Neuronal stem cell (in vitro differentiated cells): ENCODE results near the gene DNAH2.

Source experiments
- DNase-seq: peaks from one replicate; pipeline ENCODE4 v3.0.0-alpha.2; 2013; ENCODE audit warnings: low spot score
- H2AFZ ChIP-seq: one replicate; pipeline ENCODE4 v1.6.1; 2013; ENCODE audit warnings: mild to moderate bottlenecking, low read length, inconsistent platforms
- H2AK5ac ChIP-seq: 2 replicates; pipeline ENCODE4 v1.6.1; 2013; ENCODE audit warnings: low read depth, mild to moderate bottlenecking, inconsistent platforms, low read length, moderate library complexity, mixed read lengths
- H2BK120ac ChIP-seq: 2 replicates; pipeline ENCODE4 v1.6.1; 2013; ENCODE audit warnings: low read depth, mild to moderate bottlenecking, inconsistent platforms, low read length, moderate library complexity, mixed read lengths
- H2BK12ac ChIP-seq: one replicate; pipeline ENCODE4 v1.6.1; 2013; ENCODE audit warnings: low read length, inconsistent platforms
- H2BK15ac ChIP-seq: 2 replicates; pipeline ENCODE4 v1.6.1; 2013; ENCODE audit warnings: mild to moderate bottlenecking, low read length, inconsistent platforms, mixed read lengths
- H2BK5ac ChIP-seq: one replicate; pipeline ENCODE4 v1.6.1; 2013; ENCODE audit warnings: inconsistent platforms, mild to moderate bottlenecking, low read length, moderate library complexity
- H3K14ac ChIP-seq: one replicate; pipeline ENCODE4 v1.6.1; 2013; ENCODE audit warnings: low read length, inconsistent platforms
- H3K18ac ChIP-seq: 2 replicates; pipeline ENCODE4 v1.6.1; 2013; ENCODE audit warnings: low read length, inconsistent platforms
- H3K23ac ChIP-seq: 2 replicates; pipeline ENCODE4 v1.6.1; 2013; ENCODE audit warnings: low read depth, mild to moderate bottlenecking, mixed read lengths, low read length, inconsistent platforms; ENCODE audit not compliant: poor library complexity
- H3K27ac ChIP-seq: replicated peaks from 3 replicates; pipeline ENCODE4 v1.5.1; 2013; ENCODE audit warnings: low read length, inconsistent platforms
- H3K27me3 ChIP-seq, 3 experiments: 2 replicates each; pipeline ENCODE4 v1.6.1; 2013; ENCODE audit warnings: low read length in 3 of 3, mild to moderate bottlenecking in 2 of 3, inconsistent platforms in 1 of 3, low read depth in 1 of 3, mixed read lengths in 1 of 3, moderate library complexity in 1 of 3; ENCODE audit not compliant: control insufficient read depth in 3 of 3, insufficient read depth in 3 of 3
- H3K36me3 ChIP-seq, 2 donors: replicated peaks in 1 of 2; 2 replicates each; pipeline ENCODE4 v1.6.1; 2013; ENCODE audit warnings: low read length in 2 of 2; ENCODE audit not compliant: control insufficient read depth in 2 of 2, insufficient read depth in 2 of 2
- H3K4ac ChIP-seq: 2 replicates; pipeline ENCODE4 v1.6.1; 2013; ENCODE audit warnings: inconsistent platforms, mild to moderate bottlenecking, low read length, moderate library complexity
- H3K4me1 ChIP-seq, 2 donors: 1 replicate in 1 of 2; 2 replicates in 1 of 2; pipeline ENCODE4 v1.6.1; 2013; ENCODE audit warnings: low read length in 2 of 2, low read depth in 1 of 2; ENCODE audit not compliant: control insufficient read depth in 2 of 2, insufficient read depth in 1 of 2
- H3K4me2 ChIP-seq: one replicate; pipeline ENCODE4 v1.6.1; 2013; ENCODE audit warnings: mild to moderate bottlenecking, low read length, inconsistent platforms; ENCODE audit not compliant: insufficient read depth, poor library complexity, severe bottlenecking
- H3K4me3 ChIP-seq, 2 donors: 2 replicates each; pipeline ENCODE4 v1.5.1; 2013; ENCODE audit warnings: low read length in 2 of 2, mild to moderate bottlenecking in 2 of 2, inconsistent platforms in 1 of 2, moderate library complexity in 1 of 2
- H3K79me1 ChIP-seq: one replicate; pipeline ENCODE4 v1.6.1; 2013; ENCODE audit warnings: low read depth, mild to moderate bottlenecking, inconsistent platforms, low read length, moderate library complexity
- H3K9ac ChIP-seq: one replicate; pipeline ENCODE4 v1.6.1; 2013; ENCODE audit warnings: mild to moderate bottlenecking, low read depth, low read length, inconsistent platforms; ENCODE audit not compliant: poor library complexity
- H3K9me3 ChIP-seq, 2 donors: replicated peaks in 1 of 2; 2 replicates each; pipeline versions ENCODE3 to v1.6.1; 2013; ENCODE audit warnings: low read length in 2 of 2, mild to moderate bottlenecking in 2 of 2, inconsistent platforms in 1 of 2, low read depth in 1 of 2, mixed read lengths in 1 of 2, moderate library complexity in 1 of 2; ENCODE audit not compliant: control insufficient read depth in 2 of 2, insufficient read depth in 1 of 2
- H4K8ac ChIP-seq: one replicate; pipeline ENCODE4 v1.6.1; 2013; ENCODE audit warnings: low read depth, mild to moderate bottlenecking, inconsistent platforms, low read length, moderate library complexity
- H4K91ac ChIP-seq: one replicate; pipeline ENCODE4 v1.6.1; 2013; ENCODE audit warnings: low read length, low read depth, mild to moderate bottlenecking, inconsistent platforms; ENCODE audit not compliant: poor library complexity
- WGBS, 2 donors: extraction: QIAGEN DNeasy Blood & Tissue Kit; methylation state at CpG; one replicate each; pipeline ENCODE4 v1.1.7; 2013; ENCODE audit warnings: missing lambda C conversion rate in 2 of 2, mixed read lengths in 1 of 2; ENCODE audit not compliant: insufficient read length in 2 of 2, insufficient replicate concordance in 1 of 2; ENCODE audit errors: extremely low coverage in 2 of 2; 5-methylcytosine and 5-hydroxymethylcytosine counted together

The DNAH2 gene

GRCh38 chr17:7843536-7844291 is 126.2 kb downstream of the DNAH2 start:
- Histone ChIP-seq H3K4me3 (peak overlapping the region; percentile 80 to 84), H3K4me1 (peaks cover 28 to 37% of the 10 kb centered on the region in 2 donors), H4K91ac (no peak overlapping the region), H4K8ac (no peak overlapping the region), H3K27ac (peak overlapping the region; percentile 83), H3K4me2 (peak overlapping the region; percentile 99), H2BK12ac (peak overlapping the region; percentile 5), H3K4ac (no peak overlapping the region), H3K9me3 (no peaks in the 10 kb centered on the region), H2BK5ac (peak overlapping the region; percentile 83), H3K79me1 (peaks cover 36% of the 10 kb centered on the region), H3K9ac (peak overlapping the region; percentile 93), H3K36me3 (peaks cover 27 to 47% of the 10 kb centered on the region in 2 donors), H2AFZ (peak overlapping the region; percentile 78), H3K27me3 (no peaks in the 10 kb centered on the region), H2AK5ac (peak overlapping the region; percentile 76), H3K23ac (peak overlapping the region; percentile 75), H3K14ac (peak overlapping the region; percentile 47), H2BK120ac (peak overlapping the region; percentile 95), H2BK15ac (peak overlapping the region; percentile 45), H3K18ac (peak overlapping the region; percentile 97)
- WGBS, 2 donors, result no CpG with 5 or more reads among the region's 61 CpGs
- DNase-seq, result peak; percentile 86

- H4K91ac ChIP-seq, result no peak overlapping the region
- no peaks in the 10 kb centered on the region for H3K27me3 ChIP-seq
- peak overlapping the region; percentile 75 for H3K23ac ChIP-seq
- no peaks in the 10 kb centered on the region for H3K9me3 ChIP-seq
- no CpG with 5 or more reads among the region's 71 CpGs for WGBS, 2 donors
- peaks cover 38% of the 10 kb centered on the region for H3K79me1 ChIP-seq
- peak overlapping the region; percentile 45 for H2BK15ac ChIP-seq
- peak overlapping the region; percentile 93 for H3K9ac ChIP-seq
- H3K36me3 ChIP-seq, result peaks cover 34 to 54% of the 10 kb centered on the region in 2 donors
- H2AK5ac ChIP-seq, result peak overlapping the region; percentile 76
- DNase-seq, result peak; percentile 85
- peak overlapping the region; percentile 5 for H2BK12ac ChIP-seq
- H3K27ac ChIP-seq, result peak overlapping the region; percentile 50
- peaks cover 20 to 29% of the 10 kb centered on the region in 2 donors for H3K4me1 ChIP-seq
- H3K4me3 ChIP-seq, result peak overlapping the region; percentile 80 to 84
- peak overlapping the region; percentile 99 for H3K4me2 ChIP-seq
- H2BK5ac ChIP-seq, result peak overlapping the region; percentile 83
- peak overlapping the region; percentile 66 for H2AFZ ChIP-seq
- H2BK120ac ChIP-seq, result peak overlapping the region; percentile 95
- H3K4ac ChIP-seq, result no peak overlapping the region
- H3K14ac ChIP-seq, result peak overlapping the region; percentile 25
- H3K18ac ChIP-seq, result peak overlapping the region; percentile 73
- no peak overlapping the region for H4K8ac ChIP-seq
Observed at GRCh38 chr17:7844292-7845154, 127.0 kb downstream of the DNAH2 start.

GRCh38 chr17:7845359-7846062 is 128.0 kb downstream of the DNAH2 start:
- no peak overlapping the region for H3K14ac ChIP-seq
- no peak overlapping the region for H2BK120ac ChIP-seq
- H3K27ac ChIP-seq, result no peak overlapping the region
- WGBS, 2 donors, result no CpG with 5 or more reads among the region's 15 CpGs
- peaks cover 39 to 56% of the 10 kb centered on the region in 2 donors for H3K36me3 ChIP-seq
- no peak overlapping the region for H2BK15ac ChIP-seq
- no peak overlapping the region for H2BK5ac ChIP-seq
- no peak overlapping the region for H4K91ac ChIP-seq
- H2AK5ac ChIP-seq, result peak overlapping the region; percentile 19
- H3K4me1 ChIP-seq, result peaks cover 14 to 24% of the 10 kb centered on the region in 2 donors
- H4K8ac ChIP-seq, result no peak overlapping the region
- peaks cover 38% of the 10 kb centered on the region for H3K79me1 ChIP-seq
- H3K18ac ChIP-seq, result no peak overlapping the region
- no peak for DNase-seq
- peak overlapping the region; percentile 36 for H2BK12ac ChIP-seq
- H3K4ac ChIP-seq, result no peak overlapping the region
- peak overlapping the region; percentile 1 for H3K23ac ChIP-seq
- peak overlapping the region in 1 of 2 donors; percentile 80 for H3K4me3 ChIP-seq
- no peak overlapping the region for H3K4me2 ChIP-seq
- H2AFZ ChIP-seq, result no peak overlapping the region
- no peaks in the 10 kb centered on the region for H3K9me3 ChIP-seq
- H3K9ac ChIP-seq, result no peak overlapping the region
- no peaks in the 10 kb centered on the region for H3K27me3 ChIP-seq
